ENCODE data around the gene TNIP2. TPM values are rescaled to one million over a fixed set of nuclear protein-coding genes. Genes with fewer than 3 reads are reported as not detected.

TNIP2 gene
- total and polyA plus RNA-seq, 2 of the 13 experiments (the other 11 are each of a cell fraction or from before 2014, with no cell fraction given): 25.6 to 38.0 TPM

DNA sequence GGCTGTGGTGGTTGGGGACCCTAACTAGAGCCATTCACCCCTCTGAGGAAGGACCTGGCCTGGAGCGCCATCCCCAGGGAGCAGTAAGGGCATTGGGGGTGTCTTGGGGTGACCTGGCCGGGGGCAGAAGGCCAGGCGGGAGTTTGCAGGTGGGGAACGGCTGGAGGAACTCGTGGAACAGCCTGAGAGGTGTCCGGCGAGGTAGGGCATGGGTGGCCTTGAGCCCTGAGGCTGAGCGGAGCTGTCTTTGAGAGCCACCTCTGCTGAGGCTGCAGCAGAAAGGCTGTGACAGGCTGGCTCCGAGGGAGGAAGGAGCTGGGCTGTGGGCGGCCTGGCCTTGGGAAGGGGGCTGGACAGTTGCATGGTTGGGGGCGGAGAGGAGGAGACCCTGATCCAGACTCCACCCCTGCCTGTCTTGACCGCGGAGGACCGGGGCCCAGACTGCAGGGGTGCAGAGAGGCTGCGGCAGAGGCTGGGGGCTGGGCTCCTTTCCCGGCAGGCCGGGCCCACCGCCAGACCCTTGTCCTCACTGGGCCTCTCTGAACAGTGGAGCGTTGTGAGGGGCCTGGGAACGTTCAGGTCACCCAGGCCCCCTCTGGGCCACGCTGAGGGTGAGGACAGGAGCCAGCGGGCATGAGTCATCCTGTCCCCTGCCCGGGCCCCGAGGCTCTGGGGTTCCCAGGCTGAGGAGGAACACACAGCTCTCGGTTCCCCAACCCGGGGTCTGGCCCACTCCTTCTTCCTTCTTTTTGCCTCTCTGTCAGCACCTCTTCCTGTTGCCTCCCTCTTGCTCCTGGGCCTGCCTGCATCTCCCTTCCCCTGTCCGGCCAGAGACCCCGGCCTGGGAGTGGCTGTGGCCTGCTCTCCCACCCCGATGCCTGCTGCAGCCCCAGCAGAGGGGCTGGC is 44.8 kb upstream of the TNIP2 start (continued):
- TF ChIP-seq, protein P1, sequence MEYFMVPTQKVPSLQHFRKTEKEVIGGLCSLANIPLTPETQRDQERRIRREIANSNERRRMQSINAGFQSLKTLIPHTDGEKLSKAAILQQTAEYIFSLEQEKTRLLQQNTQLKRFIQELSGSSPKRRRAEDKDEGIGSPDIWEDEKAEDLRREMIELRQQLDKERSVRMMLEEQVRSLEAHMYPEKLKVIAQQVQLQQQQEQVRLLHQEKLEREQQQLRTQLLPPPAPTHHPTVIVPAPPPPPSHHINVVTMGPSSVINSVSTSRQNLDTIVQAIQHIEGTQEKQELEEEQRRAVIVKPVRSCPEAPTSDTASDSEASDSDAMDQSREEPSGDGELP (IDR thresholded peaks at IDR 0.05; ENCODE audit: borderline replicate concordance, low read depth): peak; percentile 54; the same call in 1 of the 2 replicates
- TF ChIP-seq ZBTB21 (CRISPR knock-in tag; IDR thresholded peaks at IDR 0.05): no peak
- TF ChIP-seq ZEB1 (IDR thresholded peaks at IDR 0.05; ENCODE audit: insufficient replicate concordance, low read depth): no peak
- TF ChIP-seq, protein P2, sequence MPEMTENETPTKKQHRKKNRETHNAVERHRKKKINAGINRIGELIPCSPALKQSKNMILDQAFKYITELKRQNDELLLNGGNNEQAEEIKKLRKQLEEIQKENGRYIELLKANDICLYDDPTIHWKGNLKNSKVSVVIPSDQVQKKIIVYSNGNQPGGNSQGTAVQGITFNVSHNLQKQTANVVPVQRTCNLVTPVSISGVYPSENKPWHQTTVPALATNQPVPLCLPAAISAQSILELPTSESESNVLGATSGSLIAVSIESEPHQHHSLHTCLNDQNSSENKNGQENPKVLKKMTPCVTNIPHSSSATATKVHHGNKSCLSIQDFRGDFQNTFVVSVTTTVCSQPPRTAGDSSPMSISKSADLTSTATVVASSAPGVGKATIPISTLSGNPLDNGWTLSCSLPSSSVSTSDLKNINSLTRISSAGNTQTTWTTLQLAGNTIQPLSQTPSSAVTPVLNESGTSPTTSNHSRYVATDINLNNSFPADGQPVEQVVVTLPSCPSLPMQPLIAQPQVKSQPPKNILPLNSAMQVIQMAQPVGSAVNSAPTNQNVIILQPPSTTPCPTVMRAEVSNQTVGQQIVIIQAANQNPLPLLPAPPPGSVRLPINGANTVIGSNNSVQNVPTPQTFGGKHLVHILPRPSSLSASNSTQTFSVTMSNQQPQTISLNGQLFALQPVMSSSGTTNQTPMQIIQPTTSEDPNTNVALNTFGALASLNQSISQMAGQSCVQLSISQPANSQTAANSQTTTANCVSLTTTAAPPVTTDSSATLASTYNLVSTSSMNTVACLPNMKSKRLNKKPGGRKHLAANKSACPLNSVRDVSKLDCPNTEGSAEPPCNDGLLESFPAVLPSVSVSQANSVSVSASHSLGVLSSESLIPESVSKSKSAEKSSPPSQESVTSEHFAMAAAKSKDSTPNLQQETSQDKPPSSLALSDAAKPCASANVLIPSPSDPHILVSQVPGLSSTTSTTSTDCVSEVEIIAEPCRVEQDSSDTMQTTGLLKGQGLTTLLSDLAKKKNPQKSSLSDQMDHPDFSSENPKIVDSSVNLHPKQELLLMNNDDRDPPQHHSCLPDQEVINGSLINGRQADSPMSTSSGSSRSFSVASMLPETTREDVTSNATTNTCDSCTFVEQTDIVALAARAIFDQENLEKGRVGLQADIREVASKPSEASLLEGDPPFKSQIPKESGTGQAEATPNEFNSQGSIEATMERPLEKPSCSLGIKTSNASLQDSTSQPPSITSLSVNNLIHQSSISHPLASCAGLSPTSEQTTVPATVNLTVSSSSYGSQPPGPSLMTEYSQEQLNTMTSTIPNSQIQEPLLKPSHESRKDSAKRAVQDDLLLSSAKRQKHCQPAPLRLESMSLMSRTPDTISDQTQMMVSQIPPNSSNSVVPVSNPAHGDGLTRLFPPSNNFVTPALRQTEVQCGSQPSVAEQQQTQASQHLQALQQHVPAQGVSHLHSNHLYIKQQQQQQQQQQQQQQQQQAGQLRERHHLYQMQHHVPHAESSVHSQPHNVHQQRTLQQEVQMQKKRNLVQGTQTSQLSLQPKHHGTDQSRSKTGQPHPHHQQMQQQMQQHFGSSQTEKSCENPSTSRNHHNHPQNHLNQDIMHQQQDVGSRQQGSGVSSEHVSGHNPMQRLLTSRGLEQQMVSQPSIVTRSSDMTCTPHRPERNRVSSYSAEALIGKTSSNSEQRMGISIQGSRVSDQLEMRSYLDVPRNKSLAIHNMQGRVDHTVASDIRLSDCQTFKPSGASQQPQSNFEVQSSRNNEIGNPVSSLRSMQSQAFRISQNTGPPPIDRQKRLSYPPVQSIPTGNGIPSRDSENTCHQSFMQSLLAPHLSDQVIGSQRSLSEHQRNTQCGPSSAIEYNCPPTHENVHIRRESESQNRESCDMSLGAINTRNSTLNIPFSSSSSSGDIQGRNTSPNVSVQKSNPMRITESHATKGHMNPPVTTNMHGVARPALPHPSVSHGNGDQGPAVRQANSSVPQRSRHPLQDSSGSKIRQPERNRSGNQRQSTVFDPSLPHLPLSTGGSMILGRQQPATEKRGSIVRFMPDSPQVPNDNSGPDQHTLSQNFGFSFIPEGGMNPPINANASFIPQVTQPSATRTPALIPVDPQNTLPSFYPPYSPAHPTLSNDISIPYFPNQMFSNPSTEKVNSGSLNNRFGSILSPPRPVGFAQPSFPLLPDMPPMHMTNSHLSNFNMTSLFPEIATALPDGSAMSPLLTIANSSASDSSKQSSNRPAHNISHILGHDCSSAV (CRISPR knock-in tag; IDR thresholded peaks at IDR 0.05; ENCODE audit: borderline replicate concordance): no peak
- TF ChIP-seq RBAK (CRISPR knock-in tag; IDR thresholded peaks at IDR 0.05): no peak
- TF ChIP-seq CREM (IDR thresholded peaks at IDR 0.05): peak; percentile 50; the same call in 1 of the 2 replicates
- TF ChIP-seq CREM (CRISPR knock-in tag; IDR thresholded peaks at IDR 0.05): no peak
- TF ChIP-seq TBL1XR1 (IDR thresholded peaks at IDR 0.05; ENCODE audit: borderline replicate concordance, low read length, partially characterized antibody): no peak
- TF ChIP-seq FOXA1 (IDR thresholded peaks at IDR 0.05): no peak
- no peak for TF ChIP-seq FOXA1 (CRISPR knock-in tag; IDR thresholded peaks at IDR 0.05)
- TF ChIP-seq, protein P3, sequence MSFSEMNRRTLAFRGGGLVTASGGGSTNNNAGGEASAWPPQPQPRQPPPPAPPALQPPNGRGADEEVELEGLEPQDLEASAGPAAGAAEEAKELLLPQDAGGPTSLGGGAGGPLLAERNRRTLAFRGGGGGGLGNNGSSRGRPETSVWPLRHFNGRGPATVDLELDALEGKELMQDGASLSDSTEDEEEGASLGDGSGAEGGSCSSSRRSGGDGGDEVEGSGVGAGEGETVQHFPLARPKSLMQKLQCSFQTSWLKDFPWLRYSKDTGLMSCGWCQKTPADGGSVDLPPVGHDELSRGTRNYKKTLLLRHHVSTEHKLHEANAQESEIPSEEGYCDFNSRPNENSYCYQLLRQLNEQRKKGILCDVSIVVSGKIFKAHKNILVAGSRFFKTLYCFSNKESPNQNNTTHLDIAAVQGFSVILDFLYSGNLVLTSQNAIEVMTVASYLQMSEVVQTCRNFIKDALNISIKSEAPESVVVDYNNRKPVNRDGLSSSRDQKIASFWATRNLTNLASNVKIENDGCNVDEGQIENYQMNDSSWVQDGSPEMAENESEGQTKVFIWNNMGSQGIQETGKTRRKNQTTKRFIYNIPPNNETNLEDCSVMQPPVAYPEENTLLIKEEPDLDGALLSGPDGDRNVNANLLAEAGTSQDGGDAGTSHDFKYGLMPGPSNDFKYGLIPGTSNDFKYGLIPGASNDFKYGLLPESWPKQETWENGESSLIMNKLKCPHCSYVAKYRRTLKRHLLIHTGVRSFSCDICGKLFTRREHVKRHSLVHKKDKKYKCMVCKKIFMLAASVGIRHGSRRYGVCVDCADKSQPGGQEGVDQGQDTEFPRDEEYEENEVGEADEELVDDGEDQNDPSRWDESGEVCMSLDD (CRISPR knock-in tag; IDR thresholded peaks at IDR 0.05; ENCODE audit: borderline replicate concordance): peak; percentile 80; the same call in 1 of the 2 replicates
- no peak for TF ChIP-seq JDP2 (CRISPR knock-in tag; IDR thresholded peaks at IDR 0.05; ENCODE audit: borderline replicate concordance)
- TF ChIP-seq, protein P4, sequence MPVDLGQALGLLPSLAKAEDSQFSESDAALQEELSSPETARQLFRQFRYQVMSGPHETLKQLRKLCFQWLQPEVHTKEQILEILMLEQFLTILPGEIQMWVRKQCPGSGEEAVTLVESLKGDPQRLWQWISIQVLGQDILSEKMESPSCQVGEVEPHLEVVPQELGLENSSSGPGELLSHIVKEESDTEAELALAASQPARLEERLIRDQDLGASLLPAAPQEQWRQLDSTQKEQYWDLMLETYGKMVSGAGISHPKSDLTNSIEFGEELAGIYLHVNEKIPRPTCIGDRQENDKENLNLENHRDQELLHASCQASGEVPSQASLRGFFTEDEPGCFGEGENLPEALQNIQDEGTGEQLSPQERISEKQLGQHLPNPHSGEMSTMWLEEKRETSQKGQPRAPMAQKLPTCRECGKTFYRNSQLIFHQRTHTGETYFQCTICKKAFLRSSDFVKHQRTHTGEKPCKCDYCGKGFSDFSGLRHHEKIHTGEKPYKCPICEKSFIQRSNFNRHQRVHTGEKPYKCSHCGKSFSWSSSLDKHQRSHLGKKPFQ (CRISPR knock-in tag; IDR thresholded peaks at IDR 0.05; ENCODE audit: insufficient replicate concordance): no peak
- TF ChIP-seq SAFB2 (CRISPR knock-in tag; IDR thresholded peaks at IDR 0.05; ENCODE audit: borderline replicate concordance, low read depth): no peak
- no peak for TF ChIP-seq ZNF17 (CRISPR knock-in tag; IDR thresholded peaks at IDR 0.05)
- no peak for TF ChIP-seq RFXANK (CRISPR knock-in tag; IDR thresholded peaks at IDR 0.05)
